OCI-LY1 (cell line): Measurements from ENCODE around the gene C14orf180.

Experiments used
- EZH2 ChIP-seq: fragments of 200-600 bp; sonication (generic), shearing (Covaris generic); IDR thresholded peaks from 2 replicates; pipeline ENCODE4 v1.8.0; 2017; ENCODE audit warnings: borderline replicate concordance, mixed run types, mild to moderate bottlenecking, antibody characterized with exemption, low read length, moderate library complexity, mixed read lengths
- TF ChIP-seq, protein P1 (sequence below): fragments of 200-600 bp; sonication (generic), shearing (Covaris generic); IDR thresholded peaks from 2 replicates; pipeline ENCODE4 v1.5.1; 2017; ENCODE audit warnings: mild to moderate bottlenecking, antibody characterized with exemption, low read length, moderate library complexity, mixed read lengths

DNA sequence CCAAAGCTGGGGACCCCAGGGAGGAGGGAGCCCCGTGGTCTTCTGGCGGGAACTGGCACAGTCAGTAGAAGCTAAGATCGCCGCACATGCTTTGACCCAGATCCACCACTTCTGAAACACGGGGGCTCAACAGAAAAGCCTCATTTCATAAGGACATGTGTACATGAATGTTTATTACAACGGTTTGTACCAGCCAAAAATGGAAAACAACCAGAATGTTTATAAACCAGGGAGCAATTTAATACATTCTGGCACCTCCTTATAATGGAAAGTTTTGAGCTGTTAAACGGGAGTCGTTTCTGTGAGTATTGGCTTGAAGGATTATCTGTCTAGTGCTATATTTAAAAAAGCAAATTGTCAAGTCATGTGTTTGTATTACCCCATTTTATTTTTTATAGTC, 32.3 kb downstream of the C14orf180 start:
- TF ChIP-seq, protein P1, sequence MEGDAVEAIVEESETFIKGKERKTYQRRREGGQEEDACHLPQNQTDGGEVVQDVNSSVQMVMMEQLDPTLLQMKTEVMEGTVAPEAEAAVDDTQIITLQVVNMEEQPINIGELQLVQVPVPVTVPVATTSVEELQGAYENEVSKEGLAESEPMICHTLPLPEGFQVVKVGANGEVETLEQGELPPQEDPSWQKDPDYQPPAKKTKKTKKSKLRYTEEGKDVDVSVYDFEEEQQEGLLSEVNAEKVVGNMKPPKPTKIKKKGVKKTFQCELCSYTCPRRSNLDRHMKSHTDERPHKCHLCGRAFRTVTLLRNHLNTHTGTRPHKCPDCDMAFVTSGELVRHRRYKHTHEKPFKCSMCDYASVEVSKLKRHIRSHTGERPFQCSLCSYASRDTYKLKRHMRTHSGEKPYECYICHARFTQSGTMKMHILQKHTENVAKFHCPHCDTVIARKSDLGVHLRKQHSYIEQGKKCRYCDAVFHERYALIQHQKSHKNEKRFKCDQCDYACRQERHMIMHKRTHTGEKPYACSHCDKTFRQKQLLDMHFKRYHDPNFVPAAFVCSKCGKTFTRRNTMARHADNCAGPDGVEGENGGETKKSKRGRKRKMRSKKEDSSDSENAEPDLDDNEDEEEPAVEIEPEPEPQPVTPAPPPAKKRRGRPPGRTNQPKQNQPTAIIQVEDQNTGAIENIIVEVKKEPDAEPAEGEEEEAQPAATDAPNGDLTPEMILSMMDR: no peak
- no peak for TF ChIP-seq EZH2
